Esophagus squamous epithelium (tissue), 5 donors: ENCODE data around the gene NKD1. TPM values are rescaled to one million over a fixed set of nuclear protein-coding genes. Genes with fewer than 3 reads are reported as not detected.

ENCODE experiments used
- DNase-seq: peaks from one replicate; lab custom pipeline; 2025; lab: John Stamatoyannopoulos, UW
- H3K27ac ChIP-seq, 4 donors: fragments of 200-600 bp; sonication (generic); one replicate each; pipeline ENCODE4 v1.5.1; 2016 to 2019; ENCODE audit warnings: mild to moderate bottlenecking in 1 of 4
- H3K27me3 ChIP-seq, 4 donors: fragments of 200-600 bp; sonication (generic); 1 replicate in 3 of 4; 2 replicates in 1 of 4; pipeline versions ENCODE4 v1.5.1 to v1.6.0; 2017 to 2021; ENCODE audit warnings: antibody characterized with exemption in 1 of 4
- H3K36me3 ChIP-seq, 3 donors: fragments of 200-600 bp; sonication (generic); one replicate each; pipeline ENCODE4 v1.5.1; 2016 to 2019
- H3K4me1 ChIP-seq, 3 donors: fragments of 200-600 bp; sonication (generic); one replicate each; pipeline ENCODE4 v1.5.1; 2017 to 2019
- H3K4me3 ChIP-seq, 4 donors: fragments of 200-600 bp; sonication (generic); 1 replicate in 3 of 4; 2 replicates in 1 of 4; pipeline ENCODE4 v1.5.1; 2016 to 2019; ENCODE audit warnings: mild to moderate bottlenecking in 2 of 4, moderate library complexity in 1 of 4
- H3K9me3 ChIP-seq, 3 donors: fragments of 200-600 bp; sonication (generic); one replicate each; pipeline ENCODE4 v1.5.1; 2016 to 2019
- POLR2A ChIP-seq, 4 donors: fragments of 450-650 bp; IDR thresholded peaks; one replicate each; pipeline ENCODE4 v1.6.1; 2017; ENCODE audit warnings: antibody characterized with exemption in 4 of 4, mild to moderate bottlenecking in 4 of 4, moderate library complexity in 3 of 4
- WGBS, 2 donors: methylation state at CpG; one replicate each; pipeline ENCODE4 v1.1.5; 2018; 5-methylcytosine and 5-hydroxymethylcytosine counted together
- intact Hi-C: fragments of 100-400 bp; cut with DNase I; formaldehyde crosslinking; loops from one replicate; pipeline ENCODE4 v1.15.0; 2022
- total RNA-seq, 4 donors: library from RNA; depleted of rRNA; stranded (reverse); fragments of >200 nt; gene quantifications; one replicate each; pipeline ENCODE4 v1.1.0, GENCODE V29; 2016
- TF ChIP-seq, protein P1 (sequence below), 6 experiments: fragments of 450-650 bp in 4 of 6; fragments of 200-600 bp in 2 of 6; sonication (generic) in 2 of 6; IDR thresholded peaks; one replicate each; pipeline ENCODE4 v1.5.1; 2016 to 2019; ENCODE audit warnings: antibody characterized with exemption in 6 of 6, mild to moderate bottlenecking in 4 of 6, moderate library complexity in 4 of 6
- donor health status: DM: yes; HTN: yes; CAD: no.

The NKD1 gene
- total RNA-seq, 4 donors from 2014 or later: 1.1 to 10.5 (median 3.1) TPM

DNA sequence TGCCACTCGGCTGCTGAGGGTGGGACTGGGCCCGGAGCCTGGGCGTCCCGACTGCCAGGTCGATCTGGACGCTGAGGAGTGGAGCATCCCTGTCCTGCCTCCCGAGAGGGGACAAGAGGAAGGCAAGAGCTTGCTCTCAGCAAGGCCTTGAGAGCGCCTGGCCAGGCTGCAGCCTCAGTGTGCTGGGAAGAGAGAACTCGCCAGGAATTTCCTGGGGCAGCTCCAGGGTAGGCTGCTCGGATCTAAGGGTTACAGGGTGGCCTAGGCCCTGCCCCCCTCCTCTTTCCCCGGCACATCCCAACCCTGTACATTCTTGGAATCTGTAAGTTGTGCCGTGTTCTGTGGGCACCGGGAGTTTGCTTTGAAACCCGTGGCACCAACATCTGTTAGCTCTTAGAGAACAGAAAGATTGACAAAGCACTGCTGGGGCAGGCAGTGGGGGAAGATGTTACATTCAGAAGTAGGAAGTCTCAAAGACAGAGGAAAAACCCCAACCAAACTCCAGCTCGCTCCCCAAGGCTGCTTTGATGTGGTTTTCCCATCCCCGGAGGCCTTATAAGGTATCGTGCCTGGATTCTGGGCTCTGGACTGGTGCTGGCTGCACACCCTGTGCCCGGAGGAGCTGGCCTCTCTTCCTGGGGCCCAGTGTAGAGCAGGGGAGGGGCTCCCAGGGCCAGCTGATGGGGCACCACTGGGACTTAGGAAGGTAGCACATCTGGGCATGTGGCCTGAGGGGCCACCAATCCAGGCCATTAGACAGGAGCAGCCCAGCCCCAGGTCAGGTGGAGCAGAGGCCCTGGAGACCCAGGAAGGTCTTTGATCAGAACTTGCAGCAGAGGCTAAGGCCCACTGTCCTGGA is 55.2 kb downstream of the NKD1 start:
- H3K9me3 ChIP-seq: no peaks in the 10 kb centered on the region
- no peak for TF ChIP-seq POLR2A (IDR thresholded peaks at IDR 0.05)
- TF ChIP-seq, protein P1, sequence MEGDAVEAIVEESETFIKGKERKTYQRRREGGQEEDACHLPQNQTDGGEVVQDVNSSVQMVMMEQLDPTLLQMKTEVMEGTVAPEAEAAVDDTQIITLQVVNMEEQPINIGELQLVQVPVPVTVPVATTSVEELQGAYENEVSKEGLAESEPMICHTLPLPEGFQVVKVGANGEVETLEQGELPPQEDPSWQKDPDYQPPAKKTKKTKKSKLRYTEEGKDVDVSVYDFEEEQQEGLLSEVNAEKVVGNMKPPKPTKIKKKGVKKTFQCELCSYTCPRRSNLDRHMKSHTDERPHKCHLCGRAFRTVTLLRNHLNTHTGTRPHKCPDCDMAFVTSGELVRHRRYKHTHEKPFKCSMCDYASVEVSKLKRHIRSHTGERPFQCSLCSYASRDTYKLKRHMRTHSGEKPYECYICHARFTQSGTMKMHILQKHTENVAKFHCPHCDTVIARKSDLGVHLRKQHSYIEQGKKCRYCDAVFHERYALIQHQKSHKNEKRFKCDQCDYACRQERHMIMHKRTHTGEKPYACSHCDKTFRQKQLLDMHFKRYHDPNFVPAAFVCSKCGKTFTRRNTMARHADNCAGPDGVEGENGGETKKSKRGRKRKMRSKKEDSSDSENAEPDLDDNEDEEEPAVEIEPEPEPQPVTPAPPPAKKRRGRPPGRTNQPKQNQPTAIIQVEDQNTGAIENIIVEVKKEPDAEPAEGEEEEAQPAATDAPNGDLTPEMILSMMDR (IDR thresholded peaks at IDR 0.05): no peak
- H3K4me3 ChIP-seq: no peak overlapping the region
- no peaks in the 10 kb centered on the region for H3K27me3 ChIP-seq
- 38 to 47% methylated on average over 11 to 18 of the region's 18 CpGs for WGBS, 2 donors
- no peak for DNase-seq
- H3K36me3 ChIP-seq: no peaks in the 10 kb centered on the region
- intact Hi-C loops: no loop called here
- H3K4me1 ChIP-seq: peaks cover 11 to 78% (median 41%) of the 10 kb centered on the region in 3 donors
- H3K27ac ChIP-seq: peak overlapping the region; percentile 49 to 88 (median 82)

DNA sequence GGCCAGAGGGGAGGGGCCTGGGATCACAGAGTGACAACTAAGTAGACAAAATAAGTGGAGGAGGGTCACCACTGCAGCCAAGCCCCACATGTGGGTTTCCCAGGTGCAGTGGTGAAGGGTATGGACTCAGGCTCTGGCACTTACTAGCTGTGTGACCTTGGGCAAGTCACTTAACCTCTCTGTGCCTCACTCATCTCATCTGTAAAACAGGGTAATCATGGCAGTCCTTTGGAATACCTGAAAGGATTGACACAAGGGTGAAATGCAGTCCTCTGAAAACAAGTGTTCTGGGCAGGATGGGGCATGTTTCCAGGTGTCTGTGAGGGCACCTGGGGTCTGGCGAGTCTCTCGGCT is 55.8 kb downstream of the NKD1 start:
- no peak for TF ChIP-seq POLR2A (IDR thresholded peaks at IDR 0.05)
- TF ChIP-seq, protein P1 (IDR thresholded peaks at IDR 0.05): no peak
- Histone ChIP-seq H3K4me3 (no peak overlapping the region), H3K27me3 (no peaks in the 10 kb centered on the region), H3K36me3 (peaks cover 0 to 2% (median 0%) of the 10 kb centered on the region in 3 donors), H3K4me1 (peaks cover 11 to 72% (median 41%) of the 10 kb centered on the region in 3 donors), H3K9me3 (no peaks in the 10 kb centered on the region), H3K27ac (peak overlapping the region; percentile 49 to 88 (median 82))
- DNase-seq: no peak
- intact Hi-C loops: no loop called here
- 43 to 59% methylated on average over 2 of the region's 2 CpGs for WGBS, 2 donors

DNA sequence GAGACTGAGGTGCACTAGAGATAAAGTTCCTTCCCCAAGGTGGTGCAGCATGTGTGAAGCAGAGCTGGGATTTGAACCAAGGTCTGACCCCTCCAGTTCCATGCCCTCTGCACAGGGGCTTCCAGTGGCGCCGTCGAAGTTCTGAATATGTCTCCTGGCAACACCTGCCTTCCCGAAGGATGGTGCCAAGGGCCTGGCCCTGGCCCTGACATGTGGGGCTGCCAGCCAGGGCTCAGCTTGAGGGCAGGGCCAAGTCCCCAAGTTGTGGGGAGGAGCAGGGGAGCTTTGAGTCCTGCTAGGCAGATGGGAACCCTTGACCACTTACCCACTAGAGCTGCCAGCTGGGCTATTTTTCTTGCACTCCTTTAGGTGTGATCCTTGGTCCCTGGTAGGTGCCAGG is 56.4 kb downstream of the NKD1 start:
- no peaks in the 10 kb centered on the region for H3K27me3 ChIP-seq
- H3K4me3 ChIP-seq: no peak overlapping the region
- no peaks in the 10 kb centered on the region for H3K9me3 ChIP-seq
- WGBS, 2 donors: 47% methylated on average over 4 of the region's 4 CpGs; no CpG with 5 or more reads in 1 of the 2 donors
- H3K4me1 ChIP-seq: peaks cover 11 to 66% (median 41%) of the 10 kb centered on the region in 3 donors
- peak overlapping the region; percentile 16 to 88 (median 82) for H3K27ac ChIP-seq
- DNase-seq: no peak
- no peak for TF ChIP-seq POLR2A (IDR thresholded peaks at IDR 0.05)
- TF ChIP-seq, protein P1 (IDR thresholded peaks at IDR 0.05): no peak
- H3K36me3 ChIP-seq: peaks cover 0 to 4% (median 0%) of the 10 kb centered on the region in 3 donors
- intact Hi-C loops: no loop called here

DNA sequence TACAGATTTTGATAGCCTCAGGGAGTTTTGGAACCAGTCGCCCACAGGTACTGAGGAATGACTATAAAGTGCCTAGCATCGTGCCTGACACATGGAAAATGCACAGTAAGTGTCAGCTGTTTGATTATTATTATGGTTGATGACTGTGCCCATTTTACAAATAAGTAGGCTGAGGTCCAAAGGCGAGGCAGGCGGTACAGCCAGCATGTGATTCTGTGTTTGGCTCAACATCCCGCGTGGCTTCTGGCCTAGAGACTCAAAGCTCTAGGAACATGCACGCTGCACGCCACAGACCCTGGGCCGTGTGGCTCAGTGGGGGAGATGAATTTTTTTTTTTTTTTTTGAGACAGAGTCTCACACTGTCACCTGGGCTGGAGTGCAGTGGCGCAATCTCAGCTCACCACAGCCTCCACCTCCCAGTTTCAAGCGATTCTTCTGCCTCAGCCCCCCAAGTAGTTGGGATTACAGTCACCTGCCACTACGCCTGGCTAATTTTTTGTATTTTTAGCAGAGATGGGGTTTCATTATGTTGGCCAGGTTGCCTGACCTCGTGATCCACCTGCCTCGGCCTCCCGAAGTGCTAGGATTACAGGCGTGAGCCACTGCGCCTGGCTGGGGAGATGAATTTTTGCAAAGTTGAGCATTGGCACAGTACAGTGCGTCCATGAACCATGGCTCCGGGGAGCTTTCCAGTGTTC is 57.7 kb downstream of the NKD1 start:
- no peak for DNase-seq
- intact Hi-C loops: no loop called here
- Histone ChIP-seq H3K4me1 (peaks cover 11 to 65% (median 38%) of the 10 kb centered on the region in 3 donors), H3K27ac (peak overlapping the region in 3 of 4 donors; percentile 80 to 88 (median 85)), H3K9me3 (no peaks in the 10 kb centered on the region), H3K36me3 (peaks cover 0 to 4% (median 0%) of the 10 kb centered on the region in 3 donors), H3K4me3 (no peak overlapping the region), H3K27me3 (no peaks in the 10 kb centered on the region)
- no peak for TF ChIP-seq POLR2A (IDR thresholded peaks at IDR 0.05)
- TF ChIP-seq, protein P1 (IDR thresholded peaks at IDR 0.05): no peak
- WGBS, 2 donors: 74 to 78% methylated on average over 13 to 15 of the region's 19 CpGs
